Mucosa of stomach (tissue), 1 donor: ENCODE measurements around the gene XXYLT1.

Experiments
- H3K27me3 ChIP-seq: one replicate; pipeline ENCODE4 v1.7.0; 2013; ENCODE audit warnings: mild to moderate bottlenecking, low read length; ENCODE audit not compliant: control insufficient read depth, insufficient read depth
- H3K36me3 ChIP-seq: one replicate; pipeline ENCODE4 v1.7.0; 2013; ENCODE audit warnings: low read length; ENCODE audit not compliant: control insufficient read depth, insufficient read depth
- H3K4me1 ChIP-seq: one replicate; pipeline ENCODE4 v1.7.0; 2013; ENCODE audit warnings: mild to moderate bottlenecking, low read length; ENCODE audit not compliant: control insufficient read depth, insufficient read depth
- H3K4me3 ChIP-seq: one replicate; pipeline ENCODE4 v1.7.0; 2013; ENCODE audit warnings: low read length
- H3K9ac ChIP-seq: one replicate; pipeline ENCODE4 v1.7.0; 2013; ENCODE audit warnings: mild to moderate bottlenecking, low read length, moderate library complexity
- H3K9me3 ChIP-seq: one replicate; pipeline ENCODE4 v1.7.0; 2013; ENCODE audit warnings: mild to moderate bottlenecking, low read length, moderate library complexity; ENCODE audit not compliant: control insufficient read depth
- donor health status: Pancreatic carcinoma.

XXYLT1 gene

DNA sequence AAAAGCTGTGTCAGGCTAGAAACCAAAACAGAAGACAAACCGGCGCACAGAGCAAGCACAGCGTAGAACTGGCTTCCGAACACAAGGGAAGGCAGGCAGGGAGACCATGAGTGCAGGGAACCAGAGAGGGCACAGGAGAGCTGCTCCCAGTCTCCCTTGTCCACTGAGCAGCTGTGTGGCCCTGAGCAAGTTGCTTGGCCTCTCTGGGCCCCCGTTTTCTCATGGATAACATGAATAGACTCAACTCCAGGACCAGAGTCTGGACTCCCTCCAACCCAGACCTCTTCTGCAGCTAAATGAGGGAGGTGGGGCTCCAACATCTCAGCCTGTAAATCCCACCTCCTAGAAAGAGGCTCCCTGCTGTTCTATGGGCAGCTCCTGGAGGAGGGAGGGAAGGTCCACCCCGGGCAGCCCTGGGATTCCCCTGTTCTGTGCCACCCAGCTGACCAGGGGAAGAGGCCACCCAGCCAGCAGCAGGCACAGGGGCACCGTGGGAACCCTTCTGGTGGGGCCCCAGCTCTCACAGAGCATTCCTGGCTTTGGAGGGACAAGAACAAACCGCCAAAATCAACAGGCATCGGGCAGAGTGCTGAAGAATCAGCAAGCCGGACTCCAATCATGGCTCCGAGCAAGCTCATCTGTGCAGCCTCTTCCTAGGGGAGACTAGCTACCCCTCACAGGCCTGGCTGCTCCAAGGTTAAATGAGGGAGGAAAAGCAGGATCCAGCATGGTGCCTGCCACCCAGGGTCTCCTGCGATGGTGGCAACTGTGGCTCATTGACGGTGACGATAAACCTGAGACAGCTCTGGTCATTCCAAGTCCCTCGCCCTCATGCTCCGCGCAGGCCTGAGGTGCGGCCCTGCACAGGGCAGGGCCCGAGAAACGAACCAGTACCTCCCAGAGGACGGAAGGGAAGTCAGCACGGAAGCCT is 15.1 kb downstream of the XXYLT1 start:
- H3K9ac ChIP-seq = no peak overlapping the region
- H3K9me3 ChIP-seq = no peaks in the 10 kb centered on the region
- H3K4me3 ChIP-seq = no peak overlapping the region
- H3K4me1 ChIP-seq = peaks cover 17% of the 10 kb centered on the region
- H3K36me3 ChIP-seq = no peaks in the 10 kb centered on the region
- H3K27me3 ChIP-seq = no peaks in the 10 kb centered on the region

DNA sequence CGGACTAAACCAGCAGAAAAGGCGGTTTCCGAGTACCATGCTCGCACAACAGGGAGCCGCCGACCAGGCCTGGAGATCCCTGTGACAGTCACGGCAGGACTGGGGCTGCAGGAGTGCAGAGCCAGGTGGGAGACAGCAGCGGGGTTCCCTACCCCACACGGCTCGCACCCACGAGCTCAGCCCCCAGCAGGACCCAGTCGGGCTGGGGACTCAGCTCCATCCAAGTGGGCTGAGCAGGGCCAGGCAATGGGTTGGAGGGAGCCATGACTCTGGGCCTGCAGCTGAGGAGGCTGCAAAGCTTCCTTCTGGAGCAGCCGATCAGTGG is 15.8 kb downstream of the XXYLT1 start:
- Histone ChIP-seq H3K4me1 (peaks cover 13% of the 10 kb centered on the region), H3K27me3 (no peaks in the 10 kb centered on the region)

DNA sequence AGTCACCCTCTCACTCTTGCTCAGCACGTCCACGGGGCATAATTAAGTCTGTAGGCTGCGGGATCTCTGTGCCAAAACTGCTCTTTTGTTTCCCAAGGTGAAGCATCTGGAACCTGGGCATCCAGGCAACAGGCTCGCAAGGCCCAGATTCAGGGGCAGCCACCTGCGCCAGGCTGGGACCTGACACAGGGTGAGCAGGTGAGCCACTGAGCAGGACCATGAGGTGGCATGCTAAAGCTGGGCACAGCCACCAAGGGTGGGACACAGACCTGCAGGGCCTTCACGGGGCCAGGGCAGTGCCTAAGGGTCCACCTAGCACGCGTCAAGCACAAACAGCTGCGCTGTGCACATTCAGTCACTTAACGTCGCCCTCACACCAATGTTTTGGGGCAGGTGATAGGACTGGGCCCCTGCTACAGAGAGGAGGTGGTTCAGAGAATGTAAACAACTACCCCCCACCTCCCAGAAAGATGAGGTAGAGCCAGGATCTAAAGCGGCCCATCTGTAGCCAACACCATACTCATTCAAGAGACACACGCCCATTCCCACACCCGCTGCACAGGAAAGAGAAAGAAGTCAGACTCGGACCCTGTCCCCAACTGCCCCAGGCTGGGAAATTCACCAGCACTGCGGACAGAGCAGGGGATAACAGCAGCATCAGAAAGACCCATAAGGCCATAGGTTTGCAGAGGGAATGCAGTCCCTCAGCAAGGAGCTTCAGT is 16.3 kb downstream of the XXYLT1 start:
- Histone ChIP-seq H3K9ac (no peak overlapping the region), H3K9me3 (no peaks in the 10 kb centered on the region), H3K4me1 (peaks cover 12% of the 10 kb centered on the region), H3K36me3 (no peaks in the 10 kb centered on the region), H3K27me3 (no peaks in the 10 kb centered on the region), H3K4me3 (no peak overlapping the region)

More for the DNA sequence above, 15.8 kb downstream of the XXYLT1 start:
- Histone ChIP-seq H3K4me3 (no peak overlapping the region), H3K9ac (no peak overlapping the region), H3K9me3 (no peaks in the 10 kb centered on the region), H3K36me3 (no peaks in the 10 kb centered on the region)

DNA sequence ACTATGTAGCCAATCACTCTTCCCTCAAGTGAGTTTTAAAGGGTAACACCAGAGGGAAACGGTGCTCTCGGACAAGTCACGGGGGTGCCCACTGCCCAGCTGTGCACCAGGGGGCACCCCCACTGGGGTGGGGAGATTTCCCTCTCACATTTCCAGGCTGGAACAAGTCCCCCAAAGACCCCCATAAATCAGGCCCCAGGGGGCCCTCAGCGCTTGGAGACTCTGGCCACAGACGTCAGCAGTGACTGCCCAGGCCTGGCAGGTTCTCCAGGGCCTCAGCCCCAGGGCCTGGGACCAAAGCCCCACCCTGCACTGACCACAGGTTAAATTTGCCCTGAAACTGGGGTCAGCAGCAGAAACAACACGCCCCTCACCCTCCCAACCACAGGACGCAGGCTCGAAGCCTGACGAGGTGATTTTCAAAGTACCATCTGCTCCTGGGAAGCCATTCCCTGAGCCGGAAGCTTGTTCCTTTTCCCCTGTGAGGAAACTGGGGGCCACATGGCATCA is 17.0 kb downstream of the XXYLT1 start:
- H3K9ac ChIP-seq = no peak overlapping the region
- peaks cover 6% of the 10 kb centered on the region for H3K4me1 ChIP-seq
- no peaks in the 10 kb centered on the region for H3K27me3 ChIP-seq
- no peaks in the 10 kb centered on the region for H3K36me3 ChIP-seq
- no peaks in the 10 kb centered on the region for H3K9me3 ChIP-seq
- H3K4me3 ChIP-seq = no peak overlapping the region

DNA sequence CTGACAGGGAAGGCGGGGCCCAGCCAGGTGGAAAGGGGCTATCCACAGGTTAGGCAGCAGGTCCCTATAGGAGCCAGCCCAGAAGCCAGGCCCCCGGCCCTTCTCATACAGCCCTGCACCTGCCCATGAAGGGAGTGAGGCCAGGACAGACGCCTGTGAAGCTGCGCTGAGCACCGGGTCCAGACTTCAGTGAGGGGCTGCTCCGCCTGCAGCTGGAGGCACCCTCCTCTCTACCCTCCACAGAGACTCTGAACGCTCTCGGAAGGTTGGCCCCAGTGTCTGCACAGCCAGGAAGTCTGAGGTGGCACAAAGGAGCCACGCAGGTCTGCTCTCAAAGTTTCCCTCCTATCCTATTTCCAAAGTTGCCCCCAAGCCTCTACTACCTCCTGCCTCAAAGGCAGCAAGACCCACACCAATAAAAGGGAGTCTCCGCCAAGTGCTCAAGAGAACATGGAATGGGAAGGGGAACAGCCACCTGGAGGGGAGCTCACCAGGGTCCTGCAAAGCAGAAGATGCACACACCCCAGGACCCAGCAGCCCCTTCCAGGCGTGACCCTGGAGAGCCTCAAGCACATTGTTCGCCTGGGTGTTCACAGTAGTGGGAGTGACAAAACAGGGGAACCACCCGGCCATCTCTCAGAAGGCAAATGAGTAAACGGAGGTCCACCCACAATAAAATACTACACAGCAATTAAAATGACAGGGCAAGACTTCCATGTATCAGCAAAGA is 19.5 kb downstream of the XXYLT1 start:
- Histone ChIP-seq H3K9me3 (no peaks in the 10 kb centered on the region), H3K4me1 (peaks cover 3% of the 10 kb centered on the region), H3K4me3 (no peak overlapping the region)

DNA sequence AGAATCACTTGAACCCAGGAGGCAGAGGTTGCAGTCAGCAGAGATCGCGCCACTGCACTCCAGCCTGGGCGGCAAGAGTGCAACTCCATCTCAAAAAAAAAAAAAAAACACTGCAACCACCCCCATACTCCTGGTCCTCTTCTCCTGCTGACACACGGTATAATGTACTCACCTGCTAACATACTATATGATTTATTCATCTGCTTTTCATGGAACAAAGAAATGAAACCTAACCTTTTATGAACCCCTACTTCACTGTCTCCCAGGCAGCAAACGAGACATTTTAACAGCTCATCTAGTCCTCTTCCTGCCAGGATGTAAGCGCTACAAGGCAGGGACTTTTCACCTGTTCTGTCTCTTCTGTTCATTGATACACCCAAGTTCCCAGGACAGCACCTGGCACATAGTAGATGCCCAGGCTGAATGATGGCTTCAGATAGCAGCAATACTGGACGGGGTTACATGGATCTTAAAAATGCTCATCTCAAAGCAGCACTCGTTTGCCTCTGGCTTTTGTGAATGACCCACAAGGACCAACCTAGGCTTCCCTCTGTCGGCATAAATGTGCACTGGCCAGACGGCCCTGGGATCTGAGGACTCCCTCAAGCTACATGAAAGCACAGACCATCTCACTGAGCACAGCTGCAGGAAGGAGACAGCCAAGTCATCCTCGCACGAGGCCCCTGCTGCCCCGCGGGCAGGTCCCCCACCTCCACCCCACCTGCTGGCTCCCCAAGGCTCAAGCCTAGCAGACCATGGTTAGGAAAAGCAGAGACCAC is 20.3 kb downstream of the XXYLT1 start:
- Histone ChIP-seq H3K36me3 (no peaks in the 10 kb centered on the region), H3K4me3 (no peak overlapping the region), H3K4me1 (peaks cover 3% of the 10 kb centered on the region), H3K9ac (no peak overlapping the region), H3K9me3 (no peaks in the 10 kb centered on the region), H3K27me3 (no peaks in the 10 kb centered on the region)

More for the DNA sequence above, 19.5 kb downstream of the XXYLT1 start:
- no peaks in the 10 kb centered on the region for H3K36me3 ChIP-seq
- no peak overlapping the region for H3K9ac ChIP-seq
- no peaks in the 10 kb centered on the region for H3K27me3 ChIP-seq

DNA sequence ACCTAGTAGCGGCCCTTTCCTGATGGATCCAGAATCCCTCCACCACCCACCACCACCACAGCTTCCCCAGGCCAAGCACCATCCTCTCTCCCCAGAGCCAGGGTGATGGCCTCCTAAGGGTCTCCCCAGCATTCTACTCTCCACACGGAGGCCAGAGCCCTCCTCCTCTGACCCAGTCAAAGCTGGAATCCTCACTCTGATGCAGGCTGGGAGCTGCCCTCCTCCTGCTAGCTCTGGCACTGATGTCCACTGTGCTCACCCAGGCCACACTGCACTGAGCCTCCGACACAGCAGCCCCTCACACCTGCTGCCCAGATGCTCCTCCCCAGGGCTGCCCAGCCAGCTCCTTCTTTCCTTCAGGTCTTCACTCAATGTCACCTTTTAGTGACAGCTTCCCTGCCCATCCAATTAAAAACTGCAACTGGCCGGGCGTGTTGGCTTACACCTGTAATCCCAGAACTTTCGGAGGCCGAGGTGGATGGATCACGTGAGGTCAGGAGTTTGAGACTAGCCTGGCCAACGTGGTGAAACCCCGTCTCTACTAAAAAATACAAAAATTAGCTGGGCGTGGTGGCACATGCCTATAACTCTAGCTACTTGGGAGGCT is 21.0 kb downstream of the XXYLT1 start:
- Histone ChIP-seq H3K4me1 (peaks cover 3% of the 10 kb centered on the region), H3K36me3 (no peaks in the 10 kb centered on the region), H3K9ac (no peak overlapping the region), H3K9me3 (no peaks in the 10 kb centered on the region), H3K27me3 (no peaks in the 10 kb centered on the region), H3K4me3 (no peak overlapping the region)

DNA sequence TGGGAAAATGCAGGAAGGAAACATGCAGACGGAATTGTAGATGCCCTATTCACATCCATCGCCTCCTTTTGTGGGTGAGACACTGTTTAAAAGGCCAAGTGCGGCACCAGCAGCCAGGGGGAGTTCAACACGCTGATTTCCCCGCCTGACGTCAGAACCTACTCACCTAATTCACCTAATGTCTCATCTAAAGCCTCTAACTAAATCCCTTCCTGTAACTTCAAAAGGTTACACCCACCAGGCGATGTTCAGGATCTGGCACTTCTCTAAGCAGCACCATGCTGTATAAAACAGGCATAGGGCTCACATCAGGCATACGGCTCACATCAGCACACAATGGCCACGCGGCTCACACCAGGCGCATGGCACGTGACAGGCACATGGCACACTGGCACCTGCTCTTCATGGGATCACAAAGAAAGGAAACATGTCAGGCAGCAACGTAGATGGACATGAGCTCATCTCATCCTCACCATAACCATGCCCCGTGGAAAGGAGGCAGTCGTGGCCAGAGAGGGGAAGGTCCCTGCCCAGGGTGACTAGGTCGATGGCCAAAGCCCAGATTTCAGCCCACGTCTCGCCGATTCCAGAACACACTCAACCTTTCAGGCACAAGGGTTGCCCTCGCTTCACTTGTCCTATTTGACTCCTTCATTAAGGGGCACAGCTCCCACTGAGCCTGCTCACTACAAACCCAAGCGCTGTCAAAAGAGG is 21.7 kb downstream of the XXYLT1 start:
- Histone ChIP-seq H3K4me1 (peaks cover 3% of the 10 kb centered on the region), H3K27me3 (no peaks in the 10 kb centered on the region), H3K9ac (no peak overlapping the region), H3K4me3 (no peak overlapping the region), H3K36me3 (no peaks in the 10 kb centered on the region), H3K9me3 (no peaks in the 10 kb centered on the region)

DNA sequence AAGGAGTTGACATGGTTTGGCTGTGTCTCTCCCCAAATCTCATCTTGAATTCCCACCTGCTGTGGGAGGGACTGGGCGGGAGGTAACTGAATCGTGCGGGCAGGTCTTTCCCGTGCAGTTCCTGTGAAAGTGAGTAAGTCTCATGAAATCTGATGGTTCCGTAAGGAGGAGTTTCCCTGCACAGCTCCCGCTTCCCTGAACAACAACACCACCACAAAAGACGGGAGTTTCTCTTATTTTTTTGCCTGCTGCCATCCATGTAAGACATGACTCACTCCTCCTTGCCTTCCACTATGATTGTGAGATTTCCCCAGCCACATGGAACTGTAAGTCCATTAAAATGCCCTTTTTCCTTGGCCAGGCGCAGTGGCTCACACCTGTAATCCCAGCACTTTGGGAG is 22.7 kb downstream of the XXYLT1 start:
- Histone ChIP-seq H3K4me1 (peaks cover 3% of the 10 kb centered on the region), H3K9me3 (no peaks in the 10 kb centered on the region), H3K36me3 (no peaks in the 10 kb centered on the region), H3K9ac (no peak overlapping the region), H3K27me3 (no peaks in the 10 kb centered on the region), H3K4me3 (no peak overlapping the region)

DNA sequence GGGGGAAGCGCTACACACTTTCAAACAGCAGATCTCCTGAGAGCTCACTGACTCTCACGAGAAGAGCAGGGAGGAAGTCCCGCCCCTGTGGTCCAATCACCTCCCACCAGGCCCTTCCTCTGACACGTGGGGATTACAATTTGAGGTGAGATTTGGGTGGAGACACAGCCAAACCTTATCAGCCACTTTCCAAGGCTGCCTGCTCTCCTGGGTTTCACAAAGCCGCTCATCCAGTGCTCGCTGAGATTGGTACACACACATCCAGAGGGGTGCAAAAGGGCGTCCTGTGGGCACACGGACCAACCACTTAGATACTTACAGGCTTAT is 23.1 kb downstream of the XXYLT1 start:
- no peaks in the 10 kb centered on the region for H3K9me3 ChIP-seq
- H3K27me3 ChIP-seq = no peaks in the 10 kb centered on the region
- H3K4me3 ChIP-seq = no peak overlapping the region
- no peaks in the 10 kb centered on the region for H3K36me3 ChIP-seq
- peaks cover 3% of the 10 kb centered on the region for H3K4me1 ChIP-seq
- H3K9ac ChIP-seq = no peak overlapping the region
